HG03025 (cell line): ENCODE results near the gene CYP4X1.
"Not testable (repeated sequence)": the region's sequence is repeated elsewhere in the genome, so short reads cannot be mapped to it uniquely, and the experiment has no call there.

Experiments
- ATAC-seq: cut with Tn5 transposase; IDR thresholded peaks from one replicate; pipeline ENCODE4 v1.9.1; 2021; ENCODE audit warnings: mild to moderate bottlenecking, moderate library complexity; ENCODE audit not compliant: unreplicated experiment, low FRiP score

Gene CYP4X1, protein sequence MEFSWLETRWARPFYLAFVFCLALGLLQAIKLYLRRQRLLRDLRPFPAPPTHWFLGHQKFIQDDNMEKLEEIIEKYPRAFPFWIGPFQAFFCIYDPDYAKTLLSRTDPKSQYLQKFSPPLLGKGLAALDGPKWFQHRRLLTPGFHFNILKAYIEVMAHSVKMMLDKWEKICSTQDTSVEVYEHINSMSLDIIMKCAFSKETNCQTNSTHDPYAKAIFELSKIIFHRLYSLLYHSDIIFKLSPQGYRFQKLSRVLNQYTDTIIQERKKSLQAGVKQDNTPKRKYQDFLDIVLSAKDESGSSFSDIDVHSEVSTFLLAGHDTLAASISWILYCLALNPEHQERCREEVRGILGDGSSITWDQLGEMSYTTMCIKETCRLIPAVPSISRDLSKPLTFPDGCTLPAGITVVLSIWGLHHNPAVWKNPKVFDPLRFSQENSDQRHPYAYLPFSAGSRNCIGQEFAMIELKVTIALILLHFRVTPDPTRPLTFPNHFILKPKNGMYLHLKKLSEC

DNA sequence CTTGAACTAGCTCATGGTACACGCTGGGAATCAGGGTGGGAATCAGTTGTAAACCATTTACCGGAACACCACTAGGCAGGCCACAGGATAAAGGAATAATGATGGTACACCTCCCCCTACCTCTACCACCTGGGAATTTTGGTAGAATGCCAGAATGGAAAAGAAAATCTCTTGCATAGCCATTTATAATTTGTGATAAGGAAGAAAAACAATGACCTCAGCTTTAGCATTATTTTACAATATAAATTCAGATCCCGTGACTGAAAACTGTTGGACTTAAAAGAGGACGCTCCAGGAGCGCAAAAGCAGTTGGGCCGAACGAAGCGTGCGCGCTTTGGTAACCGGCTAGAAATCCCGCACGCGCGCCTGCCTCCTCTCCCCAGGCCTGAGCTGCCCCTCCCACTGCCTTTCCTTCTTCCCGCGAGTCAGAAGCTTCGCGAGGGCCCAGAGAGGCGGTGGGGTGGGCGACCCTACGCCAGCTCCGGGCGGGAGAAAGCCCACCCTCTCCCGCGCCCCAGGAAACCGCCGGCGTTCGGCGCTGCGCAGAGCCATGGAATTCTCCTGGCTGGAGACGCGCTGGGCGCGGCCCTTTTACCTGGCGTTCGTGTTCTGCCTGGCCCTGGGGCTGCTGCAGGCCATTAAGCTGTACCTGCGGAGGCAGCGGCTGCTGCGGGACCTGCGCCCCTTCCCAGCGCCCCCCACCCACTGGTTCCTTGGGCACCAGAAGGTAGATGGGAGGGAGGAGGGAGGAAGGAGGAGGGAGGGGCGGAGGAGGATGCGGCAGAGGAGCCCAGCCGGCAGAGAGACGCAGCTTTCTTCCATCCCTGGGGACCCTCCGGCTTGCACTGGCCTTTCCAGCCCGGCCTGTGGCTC lies at the start of gene CYP4X1:
CYP4X1 (plus strand) TSS at position 402 of the 873 bp plus-strand sequence; CDS start at position 551, 149 bp downstream.
- ATAC-seq = no peak

DNA sequence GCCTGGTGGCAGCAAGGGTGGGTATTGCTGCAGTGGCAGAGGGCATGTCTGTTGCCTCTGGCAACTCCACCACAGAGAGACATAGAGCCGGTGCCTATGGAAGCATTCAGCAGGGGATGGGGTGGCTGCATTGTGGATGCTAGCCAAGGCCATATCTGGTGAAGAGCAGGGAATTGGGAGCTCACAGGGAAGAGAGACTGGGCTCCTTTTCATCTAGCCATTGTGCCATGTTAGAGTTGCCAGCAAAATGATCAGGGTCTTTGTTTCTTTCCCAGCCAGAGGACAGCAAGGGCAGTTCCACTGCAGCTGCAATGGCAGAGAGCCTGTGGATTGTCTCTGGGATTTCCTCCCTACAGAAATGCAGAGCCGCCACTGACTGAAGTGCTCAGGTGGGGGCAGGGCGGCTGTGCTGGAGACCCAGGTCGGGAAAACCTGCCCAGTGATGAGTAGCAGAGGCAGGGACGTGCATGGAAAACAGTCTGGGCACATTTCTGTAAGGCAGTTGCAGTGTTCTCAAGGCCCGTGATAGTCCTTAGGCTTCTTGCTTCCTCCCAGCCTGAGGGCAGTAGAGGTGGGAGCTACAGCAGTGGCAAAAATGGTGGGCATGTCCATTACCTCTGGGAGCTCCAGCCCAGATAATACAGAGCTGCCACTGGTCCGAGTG lies 40.2 kb upstream of the CYP4X1 start:
- no peak for ATAC-seq

DNA sequence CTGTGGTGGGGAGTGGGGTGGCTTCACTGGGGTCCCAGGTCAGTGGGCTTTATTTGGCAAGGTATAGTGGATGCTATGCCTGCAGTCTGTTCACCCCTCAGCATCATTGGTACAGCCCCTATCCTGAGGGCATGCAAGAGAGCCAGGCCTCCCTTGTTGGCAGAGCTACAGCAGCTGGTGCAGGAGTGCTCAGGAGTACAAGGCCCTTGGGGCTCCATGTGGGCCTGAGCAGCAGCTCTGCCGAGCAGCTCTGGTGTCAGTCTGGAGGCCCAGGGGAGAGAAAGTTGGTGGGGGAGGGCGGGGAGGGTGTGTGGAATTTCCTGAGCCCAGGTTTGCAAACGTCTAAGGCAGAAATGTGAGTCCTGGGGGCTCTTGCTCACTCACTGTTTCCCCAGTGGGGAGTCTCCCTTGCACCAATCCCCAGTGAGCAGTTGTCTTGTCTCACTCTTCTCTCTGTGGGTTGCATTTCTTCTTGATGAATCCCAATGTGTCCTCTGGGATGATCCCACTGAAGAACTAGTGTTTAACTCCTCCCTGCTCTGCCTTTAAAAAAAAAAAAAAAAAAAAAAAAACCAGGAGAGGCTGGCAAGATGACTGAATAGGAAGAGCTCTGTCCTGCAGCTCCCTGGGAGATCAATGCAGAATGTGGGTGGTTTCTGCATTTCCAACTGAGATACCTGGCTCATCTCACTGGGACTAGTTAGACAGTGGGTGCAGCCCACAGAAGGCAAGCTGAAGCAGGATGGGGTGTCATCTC lies 39.5 kb upstream of the CYP4X1 start:
- ATAC-seq = no peak

DNA sequence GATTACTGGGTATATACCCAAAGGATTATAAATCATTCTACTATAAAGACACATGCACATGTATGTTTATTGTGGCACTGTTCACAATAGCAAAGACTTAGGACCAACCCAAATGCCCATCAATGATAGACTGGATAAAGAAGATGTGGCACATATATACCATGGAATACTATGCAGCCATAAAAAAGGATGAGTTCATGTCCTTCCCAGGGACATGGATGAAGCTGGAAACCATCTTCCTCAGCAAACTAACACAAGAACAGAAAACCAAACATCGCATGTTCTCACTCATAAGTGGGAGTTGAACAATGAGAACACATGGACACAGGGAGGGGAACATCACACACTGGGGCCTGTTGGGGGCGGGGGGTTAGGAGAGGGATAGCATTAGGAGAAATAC lies 32.9 kb upstream of the CYP4X1 start:
- not testable (repeated sequence) for ATAC-seq

DNA sequence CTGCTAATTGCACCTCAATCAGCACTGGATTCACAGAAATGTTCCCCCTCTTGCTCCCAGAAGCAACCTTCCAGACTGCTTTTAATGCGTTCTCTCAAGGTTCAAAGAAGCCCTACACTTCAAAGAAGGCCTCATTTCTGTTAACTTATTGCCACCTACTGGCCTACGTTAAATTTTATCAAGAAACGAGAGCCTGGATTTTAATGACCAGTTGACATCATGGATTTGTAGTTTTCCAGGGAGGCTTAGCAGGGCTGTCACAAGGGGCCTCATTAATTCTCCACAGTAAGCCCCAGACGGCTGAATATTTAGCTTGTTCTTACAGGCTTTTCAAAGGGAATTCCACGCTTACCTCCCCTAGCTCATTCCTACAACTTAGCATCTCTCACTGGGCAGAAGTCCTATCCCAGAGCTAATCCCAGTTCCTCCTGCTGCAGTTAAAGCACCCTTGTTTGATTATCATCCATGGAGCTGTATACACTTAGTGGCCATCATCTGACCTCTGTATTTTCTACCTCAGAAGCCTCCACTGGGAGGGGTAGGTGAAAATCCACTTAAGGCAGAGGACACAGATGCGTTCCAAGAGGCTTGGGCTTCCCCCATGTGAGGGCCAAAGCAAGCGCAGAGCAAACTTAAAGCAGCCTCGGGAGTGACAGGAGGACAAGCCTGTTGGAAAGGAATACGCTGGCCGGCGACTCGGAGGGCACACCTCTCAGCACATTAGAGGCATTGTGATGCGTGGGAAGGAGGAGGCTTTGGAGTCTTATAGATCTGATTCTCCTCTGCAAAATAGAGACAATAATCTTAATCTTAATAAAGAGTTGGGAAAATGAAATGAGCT lies 32.2 kb upstream of the CYP4X1 start:
- no peak for ATAC-seq

DNA sequence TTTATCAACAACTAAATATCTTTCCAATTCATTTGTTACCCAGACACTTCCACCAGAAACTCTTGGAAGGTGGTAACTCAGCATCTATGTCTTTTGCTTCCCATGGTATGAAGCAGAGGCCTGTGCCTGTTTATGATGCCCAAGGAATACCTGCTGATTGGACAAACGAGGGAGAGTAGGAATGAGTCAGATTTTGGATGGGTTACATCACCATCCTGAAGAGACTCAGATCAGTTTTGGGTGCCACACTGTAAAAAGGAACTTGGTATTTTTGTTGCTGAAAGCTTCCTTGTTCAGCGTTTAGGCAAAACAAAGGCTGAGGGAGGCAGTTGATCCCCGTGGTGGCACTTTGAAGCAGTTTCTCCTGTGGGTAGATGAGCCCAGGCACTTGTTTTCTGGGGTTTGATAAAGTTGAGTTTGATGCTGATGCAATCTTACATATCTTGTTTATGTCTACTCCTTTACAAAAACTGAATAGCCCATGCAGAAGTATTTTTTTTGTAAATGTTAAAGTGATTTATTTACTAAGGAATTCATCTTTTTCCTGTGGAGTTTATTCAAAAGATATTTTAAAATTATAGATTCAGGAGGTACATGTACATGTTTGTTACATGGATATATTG lies 26.7 kb upstream of the CYP4X1 start:
- ATAC-seq = no peak

DNA sequence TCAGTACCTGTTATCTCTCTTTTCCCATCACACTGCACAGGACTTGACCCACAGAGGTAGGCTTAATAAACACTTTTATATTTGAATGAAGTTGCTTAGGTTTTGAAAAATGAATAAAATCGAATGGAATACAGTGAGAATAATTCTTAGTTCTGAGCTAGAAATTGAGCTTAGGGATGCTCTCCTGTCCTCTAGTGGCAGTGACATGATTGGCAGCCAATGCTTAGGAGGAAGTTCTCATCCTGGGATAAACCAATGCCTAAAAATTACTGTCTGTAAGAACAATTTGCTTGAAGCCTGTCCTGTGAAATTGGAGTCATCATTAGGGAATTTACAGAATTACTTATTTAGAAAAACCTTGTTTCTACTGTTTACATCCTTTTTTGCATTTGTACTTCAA lies 21.3 kb upstream of the CYP4X1 start:
- ATAC-seq = no peak

DNA sequence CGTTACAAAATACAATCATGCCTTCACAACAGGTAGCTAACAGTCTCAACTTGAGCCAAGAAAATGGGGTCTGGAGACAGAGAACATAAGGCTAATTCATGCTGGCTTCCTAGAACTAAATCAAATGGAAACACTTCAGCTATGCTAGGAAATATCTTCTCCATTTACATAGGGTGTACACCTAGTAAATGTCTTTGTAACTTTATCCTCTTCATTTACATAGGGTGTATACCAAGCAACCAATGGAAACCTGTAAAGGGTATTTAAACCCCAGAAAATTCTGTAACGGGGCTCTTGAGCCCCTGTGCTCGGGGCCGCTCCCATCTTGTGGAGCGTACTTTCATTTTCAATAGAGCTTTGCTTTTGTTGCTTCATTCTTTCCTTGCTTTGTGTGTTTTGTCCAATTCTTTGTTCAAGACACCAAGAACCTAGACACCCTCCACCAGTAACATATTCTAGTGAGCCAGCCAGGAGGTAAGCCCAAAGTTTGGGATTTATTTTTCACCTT lies 19.5 kb upstream of the CYP4X1 start:
- no peak for ATAC-seq

DNA sequence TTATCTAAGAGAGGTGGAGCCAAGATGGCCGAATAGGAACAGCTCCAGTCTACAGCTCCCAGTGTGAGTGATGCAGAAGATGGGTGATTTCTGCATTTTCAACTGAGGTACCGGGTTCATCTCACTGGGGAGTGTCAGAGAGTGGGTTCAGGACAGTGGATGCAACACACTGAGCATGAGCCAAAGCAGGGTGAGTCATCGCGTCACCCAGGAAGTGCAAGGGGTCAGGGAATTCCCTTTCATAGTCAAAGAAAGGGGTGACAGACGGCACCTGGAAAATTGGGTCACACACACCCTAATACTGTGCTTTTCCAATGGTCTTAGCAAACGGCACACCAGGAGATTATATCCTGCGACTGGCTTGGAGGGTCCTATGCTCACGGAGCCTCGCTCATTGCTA lies 17.0 kb upstream of the CYP4X1 start:
- ATAC-seq = not testable (repeated sequence)

DNA sequence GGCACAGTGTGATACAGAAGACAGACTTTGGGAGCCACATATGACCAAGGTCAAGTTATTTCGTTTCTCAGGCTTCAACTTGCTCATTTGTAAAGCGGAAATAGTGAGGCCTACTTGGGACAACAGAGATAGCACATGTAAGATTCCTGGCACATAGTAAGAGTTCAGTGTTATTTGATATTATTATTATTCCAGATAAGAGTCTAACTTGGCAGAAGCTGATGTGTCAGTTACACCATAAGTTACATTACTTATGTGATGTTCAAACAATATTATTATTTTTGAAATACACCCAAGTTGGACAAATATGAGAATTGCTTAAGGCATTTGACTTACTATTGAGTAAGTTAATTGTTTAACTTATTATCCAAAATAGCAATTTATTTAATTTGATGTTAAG lies 10.2 kb upstream of the CYP4X1 start:
- no peak for ATAC-seq

DNA sequence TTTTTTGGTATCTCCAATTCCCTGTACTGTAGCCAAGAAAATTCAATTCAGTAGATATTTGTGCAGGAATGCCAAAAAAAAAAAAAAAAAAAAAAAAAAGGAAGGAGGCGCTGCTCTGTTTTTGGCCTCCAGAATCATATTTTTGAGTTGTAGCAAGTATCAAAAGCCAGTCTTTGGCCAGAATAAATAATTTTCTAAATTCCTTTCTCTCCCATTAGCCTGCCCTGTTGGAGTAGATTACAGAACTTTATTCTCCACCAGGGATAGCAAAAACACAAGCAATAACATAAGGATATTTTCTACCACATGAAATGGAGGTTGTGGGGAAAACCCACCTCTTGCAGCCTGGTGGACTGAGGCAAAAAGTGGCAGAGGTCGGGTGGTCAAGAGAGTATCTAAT lies 2.4 kb upstream of the CYP4X1 start:
- no peak for ATAC-seq

DNA sequence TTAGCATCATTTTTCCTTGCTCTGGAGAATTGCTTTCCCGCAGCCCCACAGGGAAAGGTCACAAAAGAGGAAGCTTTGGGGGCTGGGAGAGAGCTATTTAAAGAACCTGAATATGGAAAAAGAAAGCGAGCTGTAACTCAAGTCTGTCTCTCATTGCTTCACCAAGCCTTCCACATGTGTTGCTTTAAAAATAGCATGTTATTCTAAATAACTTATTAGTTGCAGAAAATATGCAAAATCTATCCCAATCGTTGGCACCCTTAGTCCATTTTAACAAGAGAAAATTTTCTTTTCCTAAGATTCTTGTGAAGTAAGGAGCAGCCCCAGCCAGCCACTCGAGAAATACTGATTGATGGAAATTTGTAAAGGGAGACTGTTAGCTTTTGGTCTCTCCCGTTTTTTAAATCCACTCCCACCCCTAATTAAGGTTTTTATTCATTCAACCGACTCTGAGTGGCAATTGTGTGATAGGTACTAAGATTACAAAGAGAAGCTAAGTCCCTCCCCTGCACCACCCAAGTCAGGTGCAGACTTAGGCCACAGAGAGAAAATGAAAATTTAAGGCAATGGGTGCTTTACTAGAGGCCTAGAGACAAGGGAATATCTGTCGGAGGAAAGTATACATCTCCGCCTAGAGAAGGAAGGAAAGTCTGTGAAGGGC lies 802 bp downstream of the CYP4X1 start:
- ATAC-seq = no peak

DNA sequence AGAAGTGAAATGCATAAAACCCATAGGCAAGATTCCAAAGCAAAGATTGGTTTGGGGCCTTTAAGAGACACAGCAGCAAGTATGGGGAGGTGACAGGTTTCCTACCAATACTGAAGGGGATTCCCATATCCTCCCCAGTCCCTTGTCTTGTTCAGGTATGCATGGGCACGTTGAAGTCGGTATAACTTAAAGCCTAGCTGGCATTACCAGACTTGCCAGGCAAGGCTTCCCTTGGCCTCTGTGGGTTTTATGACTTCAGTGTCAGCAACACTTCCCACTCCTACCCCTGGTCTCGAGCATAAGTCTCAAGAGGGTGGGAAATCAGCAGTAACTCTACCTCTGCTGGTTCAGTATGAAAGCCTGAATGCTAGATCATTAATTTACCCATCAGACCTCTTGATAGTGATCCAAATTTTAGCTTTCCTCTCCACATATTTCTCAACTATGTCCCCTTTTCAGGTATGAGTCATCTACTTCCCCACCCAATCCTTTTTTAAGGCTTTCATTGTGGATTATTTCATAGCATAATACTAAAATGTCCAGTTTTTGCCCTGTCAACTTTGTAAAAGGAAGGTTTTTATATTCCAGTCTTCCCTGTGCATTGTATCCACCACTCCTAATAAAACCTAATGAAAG lies 6.8 kb downstream of the CYP4X1 start:
- ATAC-seq = no peak

DNA sequence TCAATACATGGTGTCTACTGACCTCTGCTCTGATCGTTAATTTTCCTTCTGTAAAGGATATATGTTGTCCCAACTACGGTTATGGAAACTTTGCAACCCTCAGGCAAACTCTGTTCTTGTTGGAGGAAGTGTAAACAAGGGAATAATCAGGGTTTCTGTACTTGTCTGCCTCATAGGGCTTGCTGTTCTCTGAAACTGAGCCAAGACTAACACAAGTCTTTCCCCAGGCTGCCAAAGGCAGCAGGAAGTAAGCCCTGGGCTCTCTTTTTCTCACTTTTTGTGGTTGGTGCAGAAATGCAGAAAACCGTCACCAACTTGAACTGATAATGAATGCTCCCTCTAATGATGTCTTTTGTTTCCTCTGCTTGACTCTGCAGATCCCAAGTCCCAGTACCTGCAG lies 7.6 kb downstream of the CYP4X1 start:
- no peak for ATAC-seq

DNA sequence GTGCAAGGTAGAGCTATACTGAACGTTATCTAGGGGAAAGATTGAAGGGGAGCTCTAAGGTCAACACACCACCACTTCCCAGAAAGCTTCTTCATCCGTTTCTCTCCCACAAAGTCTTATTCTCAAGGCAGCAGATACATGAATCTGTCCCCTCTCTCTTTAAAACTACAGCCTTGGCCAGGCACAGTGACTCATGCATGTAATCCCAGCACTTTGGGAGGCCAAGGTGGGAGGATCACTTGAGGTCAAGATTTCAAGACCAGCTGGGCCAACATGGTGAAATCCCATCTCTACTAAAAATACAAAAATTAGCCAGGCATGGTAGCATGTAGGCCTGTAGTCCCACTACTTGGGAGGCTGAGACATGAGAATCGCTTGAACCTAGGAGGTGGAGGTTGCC lies 8.1 kb downstream of the CYP4X1 start:
- no peak for ATAC-seq

DNA sequence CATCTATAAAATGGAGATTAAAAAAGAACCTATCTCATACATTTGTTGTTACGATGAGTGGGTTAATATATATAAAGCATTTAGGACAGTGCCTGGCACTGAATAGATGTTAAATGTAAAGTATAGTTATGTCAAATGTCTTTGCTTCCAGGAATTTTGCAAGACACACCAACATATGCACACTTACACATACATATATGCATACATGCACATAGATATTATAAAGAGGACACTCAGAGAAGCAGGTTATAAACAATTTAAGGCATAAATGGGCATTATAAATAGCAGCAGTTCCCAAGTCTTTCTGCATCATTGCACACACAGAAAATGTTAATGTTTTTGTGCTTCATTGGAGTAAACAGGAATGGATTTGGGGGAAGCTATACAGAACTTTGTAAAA lies 13.3 kb downstream of the CYP4X1 start:
- no peak for ATAC-seq

DNA sequence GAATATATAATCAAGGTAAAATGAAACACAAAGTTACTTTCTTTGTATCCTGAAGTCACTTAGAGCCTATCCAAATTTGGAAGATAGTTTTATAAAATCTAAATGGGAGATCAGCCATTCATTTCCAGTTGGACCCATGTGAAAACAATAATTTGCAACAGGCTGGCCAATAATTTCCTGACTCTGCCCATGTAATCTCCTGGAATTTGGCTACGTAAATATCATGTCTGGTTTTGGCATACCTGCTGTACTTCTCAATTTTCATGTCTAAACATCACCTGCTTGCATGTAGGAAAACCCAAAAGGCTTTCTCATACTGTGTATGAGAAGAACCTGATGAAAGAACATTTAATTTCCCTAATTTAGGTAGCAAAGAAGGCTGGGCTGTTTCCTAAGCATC lies 35.9 kb downstream of the CYP4X1 start:
- no peak for ATAC-seq
